MM.1S (cell line): ENCODE data around the gene EFNA3.
A peak's percentile ranks its signal among the peaks of the same experiment; 100 is the strongest.

Experiments used
- DNase-seq: peaks from one replicate; pipeline ENCODE4 v3.0.0-alpha.2; 2015
- H2AFZ ChIP-seq: fragments of 300-600 bp; sonication (generic); 2 replicates; pipeline ENCODE4 v1.6.0; 2016; ENCODE audit warnings: antibody characterized with exemption, low read length
- H3F3A ChIP-seq: fragments of 300-600 bp; sonication (generic); 2 replicates; pipeline ENCODE4 v1.6.1; 2016; ENCODE audit warnings: mild to moderate bottlenecking, antibody characterized with exemption, low read length, moderate library complexity, mixed read lengths; ENCODE audit not compliant: insufficient read depth
- H3K27ac ChIP-seq: fragments of 300-600 bp; sonication (generic); 2 replicates; pipeline ENCODE4 v1.5.1; 2016; ENCODE audit warnings: mild to moderate bottlenecking, low read length
- H3K27me3 ChIP-seq: fragments of 300-600 bp; sonication (generic); replicated peaks from 2 replicates; pipeline ENCODE4 v1.6.0; 2016; ENCODE audit warnings: low read length; ENCODE audit not compliant: insufficient read depth
- H3K36me3 ChIP-seq: fragments of 300-600 bp; sonication (generic); replicated peaks from 2 replicates; pipeline ENCODE4 v1.6.1; 2016; ENCODE audit warnings: mild to moderate bottlenecking, low read length, mixed read lengths; ENCODE audit not compliant: insufficient read depth
- H3K4me1 ChIP-seq: fragments of 300-600 bp; sonication (generic); 2 replicates; pipeline ENCODE4 v1.6.1; 2016; ENCODE audit warnings: low read length, mixed read lengths
- H3K4me2 ChIP-seq: fragments of 300-600 bp; sonication (generic); 2 replicates; pipeline ENCODE4 v1.6.0; 2016; ENCODE audit warnings: low read depth, low read length
- H3K4me3 ChIP-seq: fragments of 300-600 bp; sonication (generic); 2 replicates; pipeline ENCODE4 v1.5.1; 2016; ENCODE audit warnings: low read length, mixed read lengths
- H3K79me2 ChIP-seq: fragments of 300-600 bp; sonication (generic); 2 replicates; pipeline ENCODE4 v1.6.1; 2016; ENCODE audit warnings: mixed run types, low read length, mixed read lengths
- H3K9ac ChIP-seq: fragments of 300-600 bp; sonication (generic); 2 replicates; pipeline ENCODE4 v1.6.1; 2016; ENCODE audit warnings: low read length, mixed read lengths
- H3K9me2 ChIP-seq: fragments of 300-600 bp; sonication (generic); replicated peaks from 2 replicates; pipeline ENCODE4 v1.6.1; 2016; ENCODE audit warnings: mild to moderate bottlenecking, low read length, mixed read lengths; ENCODE audit not compliant: insufficient read depth
- H3K9me3 ChIP-seq: fragments of 300-600 bp; sonication (generic); replicated peaks from 2 replicates; pipeline ENCODE4 v1.6.1; 2016; ENCODE audit warnings: mild to moderate bottlenecking, low read length, mixed read lengths; ENCODE audit not compliant: insufficient read depth
- H4K20me1 ChIP-seq: fragments of 300-600 bp; sonication (generic); 2 replicates; pipeline ENCODE4 v1.6.1; 2016; ENCODE audit warnings: mild to moderate bottlenecking, low read length, moderate library complexity, mixed read lengths; ENCODE audit not compliant: insufficient read depth
- EZH2 ChIP-seq: fragments of 300-600 bp; sonication (generic); optimal IDR thresholded peaks from 2 replicates; pipeline ENCODE3; 2017; ENCODE audit warnings: low read depth, mild to moderate bottlenecking, antibody characterized with exemption, low read length, mixed read lengths
- EZH2phosphoT487 ChIP-seq: fragments of 300-600 bp; sonication (generic); IDR thresholded peaks from 2 replicates; pipeline ENCODE4 v1.6.1; 2018; ENCODE audit warnings: antibody characterized with exemption, low read length
- TF ChIP-seq, protein P1 (sequence below): fragments of 300-600 bp; sonication (generic); IDR thresholded peaks from 2 replicates; pipeline ENCODE4 v1.5.1; 2016; ENCODE audit warnings: antibody characterized with exemption, low read length, mixed read lengths

The EFNA3 gene

DNA sequence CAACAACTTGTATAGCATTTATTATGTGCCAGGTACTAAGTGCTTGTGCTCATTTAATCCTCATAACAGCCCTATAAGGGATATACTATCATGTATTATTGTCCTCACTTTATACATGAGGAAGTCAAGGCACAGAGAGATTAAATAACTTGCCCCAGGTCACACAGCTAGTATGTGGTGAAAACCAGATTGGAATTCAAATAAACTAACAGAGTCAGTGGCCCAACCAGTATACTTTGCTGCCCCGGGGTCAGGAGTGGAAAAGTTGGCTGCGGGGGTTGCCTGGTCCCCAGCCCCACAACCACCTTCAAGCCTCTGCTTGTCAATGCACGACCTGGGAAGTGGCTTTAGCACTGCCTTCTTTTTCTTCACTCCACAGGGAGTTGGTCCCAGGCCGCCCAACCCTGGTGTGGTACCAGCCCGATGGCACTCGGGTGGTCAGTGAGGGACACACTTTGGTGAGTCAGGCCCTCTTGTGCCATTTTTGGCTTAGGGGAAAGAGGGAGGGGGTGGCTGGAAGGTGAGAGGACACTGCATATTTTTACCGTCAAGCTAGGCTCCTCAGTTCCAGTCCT lies 25.0 kb upstream of the EFNA3 start:
- Histone ChIP-seq H3K36me3 (peaks cover 2% of the 10 kb centered on the region; the same call in 1 of the 2 replicates), H3K27ac (no peak overlapping the region), H3K9me2 (no peaks in the 10 kb centered on the region), H3K4me1 (peaks cover 16% of the 10 kb centered on the region), H3K4me2 (no peak overlapping the region), H3K27me3 (no peaks in the 10 kb centered on the region), H3K9ac (no peak overlapping the region), H3K79me2 (peaks cover 30% of the 10 kb centered on the region), H2AFZ (no peak overlapping the region), H3K4me3 (no peak overlapping the region), H3F3A (peaks cover 14% of the 10 kb centered on the region), H4K20me1 (no peaks in the 10 kb centered on the region), H3K9me3 (no peaks in the 10 kb centered on the region)
- TF ChIP-seq, protein P1, sequence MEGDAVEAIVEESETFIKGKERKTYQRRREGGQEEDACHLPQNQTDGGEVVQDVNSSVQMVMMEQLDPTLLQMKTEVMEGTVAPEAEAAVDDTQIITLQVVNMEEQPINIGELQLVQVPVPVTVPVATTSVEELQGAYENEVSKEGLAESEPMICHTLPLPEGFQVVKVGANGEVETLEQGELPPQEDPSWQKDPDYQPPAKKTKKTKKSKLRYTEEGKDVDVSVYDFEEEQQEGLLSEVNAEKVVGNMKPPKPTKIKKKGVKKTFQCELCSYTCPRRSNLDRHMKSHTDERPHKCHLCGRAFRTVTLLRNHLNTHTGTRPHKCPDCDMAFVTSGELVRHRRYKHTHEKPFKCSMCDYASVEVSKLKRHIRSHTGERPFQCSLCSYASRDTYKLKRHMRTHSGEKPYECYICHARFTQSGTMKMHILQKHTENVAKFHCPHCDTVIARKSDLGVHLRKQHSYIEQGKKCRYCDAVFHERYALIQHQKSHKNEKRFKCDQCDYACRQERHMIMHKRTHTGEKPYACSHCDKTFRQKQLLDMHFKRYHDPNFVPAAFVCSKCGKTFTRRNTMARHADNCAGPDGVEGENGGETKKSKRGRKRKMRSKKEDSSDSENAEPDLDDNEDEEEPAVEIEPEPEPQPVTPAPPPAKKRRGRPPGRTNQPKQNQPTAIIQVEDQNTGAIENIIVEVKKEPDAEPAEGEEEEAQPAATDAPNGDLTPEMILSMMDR: no peak
- no peak for TF ChIP-seq EZH2phosphoT487
- no peak for TF ChIP-seq EZH2
- no peak for DNase-seq

DNA sequence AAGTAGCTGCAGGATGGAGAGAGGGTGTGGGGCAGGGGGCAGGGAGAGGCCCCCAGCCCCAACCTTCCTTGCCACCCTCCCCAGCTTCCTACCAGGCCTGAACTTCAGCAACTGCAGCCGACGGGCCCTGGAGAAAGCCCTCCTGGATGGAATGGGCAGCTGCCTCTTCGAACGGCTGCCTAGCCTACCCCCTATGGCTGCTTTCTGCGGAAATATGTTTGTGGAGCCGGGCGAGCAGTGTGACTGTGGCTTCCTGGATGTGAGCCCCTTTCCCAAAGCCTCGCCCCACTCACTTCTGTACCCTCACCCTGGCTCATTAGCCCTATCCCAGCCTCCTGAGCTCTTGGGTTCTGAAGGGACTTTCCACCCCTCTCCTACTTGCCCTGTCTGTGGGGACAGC lies 21.5 kb upstream of the EFNA3 start:
- no peak overlapping the region for H3K9ac ChIP-seq

GRCh38 chr1:155057788-155058211 lies 20.8 kb upstream of the EFNA3 start:
- no peaks in the 10 kb centered on the region for H3K9me3 ChIP-seq
- no peak overlapping the region for H2AFZ ChIP-seq
- no peak for DNase-seq
- H3K4me2 ChIP-seq: no peak overlapping the region
- peaks cover 18% of the 10 kb centered on the region for H3K79me2 ChIP-seq
- peaks cover 10% of the 10 kb centered on the region for H3K4me1 ChIP-seq
- no peaks in the 10 kb centered on the region for H3K27me3 ChIP-seq
- H3K4me3 ChIP-seq: no peak overlapping the region
- H3K9me2 ChIP-seq: no peaks in the 10 kb centered on the region
- H4K20me1 ChIP-seq: no peaks in the 10 kb centered on the region
- TF ChIP-seq, protein P1: peak; percentile 19; the same call in 1 of the 2 replicates
- TF ChIP-seq EZH2phosphoT487: no peak
- peaks cover 2% of the 10 kb centered on the region; the same call in 1 of the 2 replicates for H3K36me3 ChIP-seq
- H3F3A ChIP-seq: 0 out of 2 replicates have a peak, but pooled peaks cover 2% of the 10 kb centered on the region
- no peak overlapping the region for H3K27ac ChIP-seq
- H3K9ac ChIP-seq: no peak overlapping the region

More for the DNA sequence above, 21.5 kb upstream of the EFNA3 start:
- DNase-seq: no peak
- Histone ChIP-seq H2AFZ (no peak overlapping the region), H3K79me2 (peaks cover 25% of the 10 kb centered on the region), H3K36me3 (peaks cover 2% of the 10 kb centered on the region; the same call in 1 of the 2 replicates), H3K4me3 (no peak overlapping the region), H3K4me2 (no peak overlapping the region), H3F3A (no peaks in the 10 kb centered on the region), H3K27me3 (no peaks in the 10 kb centered on the region), H3K9me3 (no peaks in the 10 kb centered on the region), H3K9me2 (no peaks in the 10 kb centered on the region), H3K27ac (no peak overlapping the region), H3K4me1 (peaks cover 13% of the 10 kb centered on the region), H4K20me1 (no peaks in the 10 kb centered on the region)
- no peak for TF ChIP-seq EZH2
- no peak for TF ChIP-seq EZH2phosphoT487
- TF ChIP-seq, protein P1: no peak
